ENCODE results near the gene PRAMEF12. TPM values are rescaled to one million over a fixed set of nuclear protein-coding genes. Genes with fewer than 3 reads are reported as not detected.

The PRAMEF12 gene
- total RNA-seq, 1 donor from 2014 or later: not detected

GRCh38 chr1:12761781-12762180, 11.8 kb upstream of the PRAMEF12 start:
- no peak for ATAC-seq (ENCODE audit: low read depth)
- H3K4me1 Mint-ChIP-seq: no peaks in the 10 kb centered on the region
- ChIA-PET POLR2A (no interaction called here), CTCF (no interaction called here)
- no peak for DNase-seq
- peaks cover 9% of the 10 kb centered on the region for H3K27me3 Mint-ChIP-seq
- TF ChIP-seq CTCF (IDR thresholded peaks at IDR 0.05): no peak
- intact Hi-C loops (cut with micrococcal nuclease): no loop called here
- no peak overlapping the region for H3K4me3 Mint-ChIP-seq
- no peak overlapping the region for H3K27ac Mint-ChIP-seq
- H3K9me3 Mint-ChIP-seq: no peaks in the 10 kb centered on the region
- H3K36me3 Mint-ChIP-seq (ENCODE audit: low read depth): no peaks in the 10 kb centered on the region

- intact Hi-C loops (cut with micrococcal nuclease): no loop called here
- no peaks in the 10 kb centered on the region for H3K4me1 Mint-ChIP-seq
- H3K27ac Mint-ChIP-seq: no peak overlapping the region
- H3K27me3 Mint-ChIP-seq: peaks cover 7% of the 10 kb centered on the region
- no peak for DNase-seq
- no peak for TF ChIP-seq CTCF (IDR thresholded peaks at IDR 0.05)
- H3K36me3 Mint-ChIP-seq (ENCODE audit: low read depth): no peaks in the 10 kb centered on the region
- H3K9me3 Mint-ChIP-seq: no peaks in the 10 kb centered on the region
- no peak overlapping the region for H3K4me3 Mint-ChIP-seq
- ChIA-PET POLR2A (no interaction called here), CTCF (no interaction called here)
- no peak for ATAC-seq (ENCODE audit: low read depth)
These were observed 10.8 kb upstream of the PRAMEF12 start for GRCh38 chr1:12762766-12763165.

- DNase-seq (no peak), ATAC-seq (ENCODE audit: low read depth) (no peak)
- Mint-ChIP-seq H3K27ac (no peak overlapping the region), H3K4me1 (no peaks in the 10 kb centered on the region), H3K4me3 (no peak overlapping the region), H3K36me3 (ENCODE audit: low read depth) (no peaks in the 10 kb centered on the region), H3K27me3 (peaks cover 4% of the 10 kb centered on the region), H3K9me3 (no peaks in the 10 kb centered on the region)
- TF ChIP-seq CTCF (IDR thresholded peaks at IDR 0.05): no peak
- POLR2A ChIA-PET: no interaction called here
- intact Hi-C loops (cut with micrococcal nuclease): no loop called here
- CTCF ChIA-PET: no interaction called here
These were observed 10.1 kb upstream of the PRAMEF12 start for GRCh38 chr1:12763479-12763878.

GRCh38 chr1:12764016-12764415, 9.5 kb upstream of the PRAMEF12 start:
- ChIA-PET CTCF (no interaction called here), POLR2A (no interaction called here)
- peaks cover 7% of the 10 kb centered on the region for H3K27me3 Mint-ChIP-seq

GRCh38 chr1:12769031-12769430, 4.5 kb upstream of the PRAMEF12 start:
- no peak overlapping the region for H3K4me3 Mint-ChIP-seq
- no peak for TF ChIP-seq CTCF (IDR thresholded peaks at IDR 0.05)
- peaks cover 22% of the 10 kb centered on the region for H3K27me3 Mint-ChIP-seq
- ChIA-PET POLR2A (no interaction called here), CTCF (no interaction called here)
- ATAC-seq (ENCODE audit: low read depth) (no peak), DNase-seq (no peak)
- intact Hi-C loops (cut with micrococcal nuclease): no loop called here
- H3K36me3 Mint-ChIP-seq (ENCODE audit: low read depth): no peaks in the 10 kb centered on the region
- H3K27ac Mint-ChIP-seq: no peak overlapping the region
- H3K4me1 Mint-ChIP-seq: no peaks in the 10 kb centered on the region
- H3K9me3 Mint-ChIP-seq: no peaks in the 10 kb centered on the region

More at GRCh38 chr1:12764016-12764415, 9.5 kb upstream of the PRAMEF12 start:
- Mint-ChIP-seq H3K36me3 (ENCODE audit: low read depth) (no peaks in the 10 kb centered on the region), H3K27ac (no peak overlapping the region), H3K4me3 (no peak overlapping the region), H3K9me3 (no peaks in the 10 kb centered on the region), H3K4me1 (no peaks in the 10 kb centered on the region)
- intact Hi-C loops (cut with micrococcal nuclease): no loop called here
- TF ChIP-seq CTCF (IDR thresholded peaks at IDR 0.05): no peak
- ATAC-seq (ENCODE audit: low read depth) (no peak), DNase-seq (no peak)

All from activated B cell treated with CpG ODN at 0.5 μM for 24 hours (primary cell).